Measurements from ENCODE around the gene NSFL1C.

DNA sequence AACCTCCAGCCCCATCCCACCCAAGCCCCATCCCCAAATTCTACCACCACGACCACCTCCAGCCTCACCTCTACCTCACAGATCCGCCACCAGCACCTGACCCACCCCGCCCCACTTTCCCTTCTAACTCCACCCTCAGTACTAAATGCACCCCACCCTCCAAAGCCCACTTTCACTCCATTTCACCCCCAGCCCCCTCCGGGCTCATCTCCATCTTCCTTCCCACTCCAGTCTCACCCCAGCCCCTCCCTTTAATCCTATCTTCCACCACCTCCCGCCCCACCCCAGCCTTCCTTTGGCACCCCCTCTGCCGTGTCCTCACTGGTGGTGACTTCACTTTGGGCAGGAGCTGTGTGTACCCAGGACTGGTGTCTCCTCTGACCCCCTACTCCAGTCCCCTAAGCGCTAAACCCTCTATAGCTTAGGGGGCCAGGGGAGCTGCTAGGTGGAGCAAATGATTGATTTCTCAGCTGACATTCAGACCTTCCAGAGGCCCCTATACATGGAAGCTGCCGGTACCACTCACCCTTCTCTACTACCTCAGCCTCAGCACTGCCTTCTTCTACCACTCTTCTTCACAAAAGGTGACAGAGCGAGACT is 2.8 kb upstream of the NSFL1C start:
- TF ChIP-seq, protein P1, sequence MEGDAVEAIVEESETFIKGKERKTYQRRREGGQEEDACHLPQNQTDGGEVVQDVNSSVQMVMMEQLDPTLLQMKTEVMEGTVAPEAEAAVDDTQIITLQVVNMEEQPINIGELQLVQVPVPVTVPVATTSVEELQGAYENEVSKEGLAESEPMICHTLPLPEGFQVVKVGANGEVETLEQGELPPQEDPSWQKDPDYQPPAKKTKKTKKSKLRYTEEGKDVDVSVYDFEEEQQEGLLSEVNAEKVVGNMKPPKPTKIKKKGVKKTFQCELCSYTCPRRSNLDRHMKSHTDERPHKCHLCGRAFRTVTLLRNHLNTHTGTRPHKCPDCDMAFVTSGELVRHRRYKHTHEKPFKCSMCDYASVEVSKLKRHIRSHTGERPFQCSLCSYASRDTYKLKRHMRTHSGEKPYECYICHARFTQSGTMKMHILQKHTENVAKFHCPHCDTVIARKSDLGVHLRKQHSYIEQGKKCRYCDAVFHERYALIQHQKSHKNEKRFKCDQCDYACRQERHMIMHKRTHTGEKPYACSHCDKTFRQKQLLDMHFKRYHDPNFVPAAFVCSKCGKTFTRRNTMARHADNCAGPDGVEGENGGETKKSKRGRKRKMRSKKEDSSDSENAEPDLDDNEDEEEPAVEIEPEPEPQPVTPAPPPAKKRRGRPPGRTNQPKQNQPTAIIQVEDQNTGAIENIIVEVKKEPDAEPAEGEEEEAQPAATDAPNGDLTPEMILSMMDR (conservative IDR thresholded peaks at IDR 0.05; ENCODE audit: low read depth, low read length): no peak
- TF ChIP-seq RAD21 (IDR thresholded peaks at IDR 0.05; ENCODE audit: low read length): no peak
- no peak for TF ChIP-seq POLR2A (IDR thresholded peaks at IDR 0.05; ENCODE audit: low read depth, low read length)
- TF ChIP-seq RFX5 (IDR thresholded peaks at IDR 0.05; ENCODE audit: low read depth, low read length): no peak
- no peak for TF ChIP-seq ELK1 (IDR thresholded peaks at IDR 0.05; ENCODE audit: borderline replicate concordance, low read depth, low read length)
- TF ChIP-seq USF2 (IDR thresholded peaks at IDR 0.05; ENCODE audit: low read depth, low read length): no peak
- no peak for TF ChIP-seq MAZ (IDR thresholded peaks at IDR 0.05; ENCODE audit: borderline replicate concordance, low read depth, low read length)
- TF ChIP-seq CHD1 (IDR thresholded peaks at IDR 0.05; ENCODE audit: low read depth, low read length): no peak
- no peak for TF ChIP-seq MAFK (IDR thresholded peaks at IDR 0.05; ENCODE audit: low read depth, low read length)
- no peak for TF ChIP-seq RCOR1 (IDR thresholded peaks at IDR 0.05; ENCODE audit: insufficient replicate concordance, low read length)
- TF ChIP-seq MXI1 (IDR thresholded peaks at IDR 0.05; ENCODE audit: borderline replicate concordance, low read depth, low read length): no peak
- no peak for TF ChIP-seq SMC3 (IDR thresholded peaks at IDR 0.05; ENCODE audit: low read depth, low read length)
